COR-L47 (cell line): ENCODE results near the gene CNDP1.
"Not testable (repeated sequence)": the region's sequence is repeated elsewhere in the genome, so short reads cannot be mapped to it uniquely, and the experiment has no call there.

Experiments
- DNase-seq: peaks from one replicate; lab custom pipeline; 2025; lab: John Stamatoyannopoulos, UW

The CNDP1 gene

DNA sequence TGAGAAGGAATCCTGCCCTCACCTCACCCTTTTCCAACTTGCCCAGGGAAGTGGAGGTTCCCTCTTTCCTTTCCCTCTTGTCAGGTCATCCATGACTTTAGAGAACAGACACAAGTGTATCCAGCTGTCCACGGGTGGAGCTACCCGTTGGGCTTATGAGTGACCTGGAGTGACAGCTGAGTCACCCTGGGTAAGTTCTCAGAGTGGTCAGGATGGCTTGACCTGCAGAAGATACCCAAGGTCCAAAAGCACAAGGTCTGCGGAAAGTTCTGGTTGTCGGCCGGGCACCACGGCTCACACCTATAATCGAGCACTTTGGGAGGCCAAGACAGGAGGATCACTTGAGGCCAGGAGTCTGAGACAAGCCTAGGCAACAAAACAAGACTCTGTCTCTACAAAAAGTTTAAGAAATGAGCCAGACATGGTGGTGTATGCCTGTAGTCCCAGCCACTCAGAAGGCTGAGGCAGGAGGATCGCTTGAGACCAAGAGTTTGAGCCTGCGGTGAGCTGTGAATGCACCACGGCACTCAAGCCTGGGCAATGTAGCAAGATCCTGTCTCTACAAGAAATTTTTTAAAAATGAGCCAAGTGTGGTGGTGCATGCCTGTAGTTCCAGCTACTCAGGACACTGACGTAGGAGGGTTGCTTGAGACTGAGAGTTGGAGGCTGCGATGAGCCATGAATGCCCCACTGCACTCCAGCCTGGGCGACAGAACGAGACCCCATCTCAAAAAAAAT lies 14.0 kb upstream of the CNDP1 start:
- DNase-seq: no peak

DNA sequence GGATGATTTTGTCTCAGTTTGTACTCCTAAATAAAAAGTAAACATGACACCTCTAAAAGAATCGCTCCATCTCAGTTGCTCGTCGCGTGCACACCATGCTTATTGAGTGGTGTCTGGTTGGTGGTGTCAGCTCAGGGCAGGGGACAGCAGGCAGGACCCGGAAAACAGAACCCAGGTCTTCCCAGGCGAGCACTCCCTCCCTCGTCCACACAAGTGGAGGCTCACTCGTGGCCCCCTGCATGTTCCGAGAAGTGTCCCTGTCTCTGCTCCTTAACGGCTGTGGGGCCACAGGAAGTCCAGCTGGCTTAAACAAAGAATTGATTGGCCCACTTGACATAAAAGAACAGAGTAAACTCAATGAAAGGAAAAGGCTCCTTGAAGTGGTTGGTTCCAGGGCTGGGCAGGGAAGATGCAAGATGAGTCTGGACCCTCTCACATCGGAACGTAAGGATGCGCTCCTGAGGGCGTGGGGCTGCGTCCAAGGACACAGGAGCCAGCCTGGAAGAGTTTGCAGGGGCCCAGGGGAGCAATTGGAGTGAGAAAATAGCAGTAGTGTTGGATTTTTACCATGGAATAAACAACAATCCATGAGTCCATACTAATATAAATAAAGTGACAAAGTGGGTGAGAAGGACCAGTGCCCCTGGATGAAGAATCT lies 13.1 kb upstream of the CNDP1 start:
- DNase-seq: no peak

DNA sequence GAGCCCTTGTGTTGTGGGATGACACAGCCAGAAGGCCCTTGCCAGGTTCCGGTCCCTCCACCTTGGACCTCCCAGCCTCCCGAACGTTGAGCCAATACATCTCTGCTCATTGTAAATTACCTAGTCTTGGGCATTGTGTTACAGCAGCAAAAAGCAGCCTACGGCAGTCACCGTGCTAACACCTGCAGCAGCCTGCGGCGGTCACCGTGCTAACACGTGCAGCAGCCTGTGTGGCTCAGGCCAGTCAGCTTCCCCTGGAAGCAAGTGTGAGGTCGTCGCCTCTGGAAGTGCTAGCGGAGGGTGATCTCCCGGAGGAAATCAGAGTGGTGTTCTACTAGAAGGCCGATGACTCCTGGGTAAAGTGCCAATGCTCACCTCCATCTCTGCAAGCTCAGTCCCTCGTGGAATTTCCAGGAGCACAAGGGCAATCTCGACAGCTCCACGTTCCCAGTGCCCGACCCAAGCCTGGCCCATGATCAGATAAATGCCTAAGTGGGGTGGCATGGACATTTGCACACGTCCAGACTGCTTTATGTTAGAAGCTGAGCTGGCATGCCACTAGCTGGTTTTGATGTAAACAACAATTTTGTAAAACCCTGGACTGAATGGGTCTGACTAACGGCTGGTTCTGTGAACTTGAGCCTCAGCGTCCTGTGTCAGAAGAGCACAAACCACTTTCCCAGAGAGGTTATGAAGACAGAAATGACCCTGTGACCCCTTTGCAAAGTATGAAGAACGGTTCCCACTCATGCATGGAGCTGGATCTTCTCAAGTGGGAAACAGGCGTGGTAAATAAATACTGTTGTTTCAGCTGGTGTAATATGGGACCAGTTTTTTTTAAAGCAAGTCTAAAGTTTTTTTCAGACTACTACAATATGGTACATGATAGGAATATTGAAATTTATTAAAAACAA lies 11.4 kb upstream of the CNDP1 start:
- no peak for DNase-seq

GRCh38 chr18:74524097-74524496 lies 10.2 kb upstream of the CNDP1 start:
- peak; percentile 40 for DNase-seq

DNA sequence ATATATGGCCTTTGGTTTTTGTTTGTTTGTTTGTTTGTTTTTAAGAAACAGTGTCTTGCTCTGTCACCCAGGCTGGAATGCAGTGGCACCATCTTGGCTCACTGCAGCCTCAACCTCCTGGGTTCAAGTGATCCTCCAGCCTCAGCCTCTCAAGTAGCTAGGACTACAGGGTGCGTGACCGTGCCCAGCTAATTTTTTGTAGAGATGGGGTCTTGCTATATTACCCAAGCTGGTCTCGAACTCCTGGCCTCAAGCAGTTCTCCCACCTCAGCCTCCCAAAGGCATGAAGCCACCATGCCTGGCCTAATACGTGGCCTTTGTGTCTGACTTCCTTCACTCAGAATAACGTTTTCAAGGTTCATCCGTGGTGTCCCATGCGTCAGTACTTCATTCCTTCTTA lies 9.4 kb upstream of the CNDP1 start:
- DNase-seq: not testable (repeated sequence)

DNA sequence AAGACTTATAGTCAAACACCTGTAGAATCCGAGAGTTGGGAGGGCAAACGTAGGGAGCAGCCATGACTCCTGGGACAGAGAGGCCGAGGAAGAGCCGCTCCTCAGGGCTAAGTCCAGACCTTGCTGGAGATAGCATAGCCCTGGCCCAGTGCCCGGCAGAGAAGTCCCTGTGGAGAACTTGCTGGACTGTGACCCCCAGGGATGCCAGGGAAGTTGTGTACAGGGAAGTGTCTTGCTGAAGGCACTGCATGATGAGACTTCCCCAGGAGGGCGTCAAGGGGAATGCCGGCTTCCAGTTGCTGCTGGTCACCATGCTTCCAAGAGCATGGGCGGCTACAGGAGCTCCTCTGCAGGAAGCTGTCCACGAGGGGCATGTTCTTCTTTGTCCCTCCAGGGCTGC lies 8.6 kb upstream of the CNDP1 start:
- no peak for DNase-seq

- DNase-seq: no peak
Measured at GRCh38 chr18:74526488-74526887, 7.8 kb upstream of the CNDP1 start.

GRCh38 chr18:74528478-74528877 lies 5.8 kb upstream of the CNDP1 start:
- no peak for DNase-seq

GRCh38 chr18:74528913-74529312 lies 5.4 kb upstream of the CNDP1 start:
- DNase-seq: no peak

DNA sequence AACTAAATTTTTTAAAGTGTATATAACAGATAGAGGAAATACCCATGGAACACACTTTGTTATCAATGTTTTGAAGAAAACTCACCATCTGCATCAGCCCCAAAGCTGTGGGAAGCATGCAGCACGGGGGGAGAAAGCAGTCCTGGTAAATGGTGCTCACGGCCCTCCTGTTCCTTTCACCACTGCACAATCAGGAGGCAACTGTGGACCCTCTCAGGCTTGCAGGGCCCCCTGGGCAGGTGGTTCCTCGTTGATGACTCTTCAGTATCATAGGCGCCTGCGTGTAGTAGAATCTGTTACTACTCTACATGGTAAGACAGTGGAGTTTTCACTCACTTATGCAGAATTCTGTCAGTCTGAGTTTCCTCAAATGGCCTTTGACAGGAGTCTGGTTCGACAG lies 4.9 kb upstream of the CNDP1 start:
- no peak for DNase-seq

DNA sequence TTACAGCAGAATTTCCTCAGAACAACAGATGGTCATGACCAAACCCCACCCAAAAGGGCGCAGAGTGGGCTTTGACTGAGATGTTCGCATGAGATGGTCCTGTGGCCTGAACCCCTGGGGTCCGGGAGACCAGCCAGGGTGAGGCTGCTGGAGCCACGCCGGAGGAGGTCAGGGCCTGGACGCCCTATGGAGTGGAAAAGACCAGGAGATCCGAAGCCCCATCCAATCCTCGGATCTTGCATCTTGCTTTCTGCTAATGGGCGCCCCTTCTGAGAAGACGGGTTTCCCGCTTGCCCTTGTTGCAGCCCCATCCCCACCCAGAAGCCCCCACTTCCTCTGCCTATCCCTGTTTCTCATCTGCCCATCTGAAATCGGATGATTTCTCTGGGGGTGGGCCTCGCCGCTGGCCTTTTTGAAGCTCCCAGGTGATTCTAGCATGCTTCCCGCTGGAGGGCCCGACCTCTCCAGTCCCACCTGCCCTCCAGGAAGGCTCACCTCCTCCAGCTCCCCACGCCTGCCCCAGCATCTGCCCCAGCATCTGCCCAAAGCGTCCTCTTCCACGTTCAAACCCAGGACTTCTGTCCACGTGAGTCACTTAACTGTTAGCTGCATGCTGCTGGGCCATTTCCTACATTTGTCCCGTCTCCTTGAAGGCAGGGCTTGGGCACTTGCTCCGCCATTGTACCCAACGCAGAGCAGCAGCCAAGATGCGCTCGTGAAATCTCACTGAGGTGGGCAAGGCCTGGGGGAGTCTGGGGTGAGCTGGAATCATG lies 4.3 kb upstream of the CNDP1 start:
- DNase-seq: no peak

GRCh38 chr18:74530584-74530862 lies 3.8 kb upstream of the CNDP1 start:
- DNase-seq: no peak

- DNase-seq: no peak
Measured at GRCh38 chr18:74531043-74531442, 3.3 kb upstream of the CNDP1 start.

DNA sequence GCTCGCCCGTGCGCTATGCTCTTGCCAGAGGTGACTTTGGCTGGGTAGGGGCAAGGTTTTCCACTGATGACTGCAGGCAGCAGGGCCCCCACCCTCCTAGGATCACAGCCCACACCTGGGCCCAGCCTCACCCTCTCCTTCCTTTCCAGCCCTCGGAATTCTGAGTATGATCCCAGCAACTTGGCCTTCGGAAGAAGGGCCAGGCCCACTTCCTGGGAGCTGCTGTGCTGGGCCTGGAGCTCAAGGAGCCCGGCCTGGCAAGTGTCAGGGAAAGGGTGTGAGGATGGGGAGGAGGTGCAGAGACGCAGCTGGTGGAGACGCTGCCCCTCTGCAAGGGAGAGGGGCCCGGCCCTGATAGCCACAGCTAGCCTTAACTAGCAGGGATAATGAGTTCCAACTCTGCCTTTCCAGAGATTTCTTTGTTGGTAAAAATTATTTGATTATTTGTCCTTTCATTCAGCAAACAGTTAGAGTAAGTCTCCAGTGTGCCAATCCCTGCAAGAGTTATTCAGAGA lies 1.7 kb upstream of the CNDP1 start:
- no peak for DNase-seq

DNA sequence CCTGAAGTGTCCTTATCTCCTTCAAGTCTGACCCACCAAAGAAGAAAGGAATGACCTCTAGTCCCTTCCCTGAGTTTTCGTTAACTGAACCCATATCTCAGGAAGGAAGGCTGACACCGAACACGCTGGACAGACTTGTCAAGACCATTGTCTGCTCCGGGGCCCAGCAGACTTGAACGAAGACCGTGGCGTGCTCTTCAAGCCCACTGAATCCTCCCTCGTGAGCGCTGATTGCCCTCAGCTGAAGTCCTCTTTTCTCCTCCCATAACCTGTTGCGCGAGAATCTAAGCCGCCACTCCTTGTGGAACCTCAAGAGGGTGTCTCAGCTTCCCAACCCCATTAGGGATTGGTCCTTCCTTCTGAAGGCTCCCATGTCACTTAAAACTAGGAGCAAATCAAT lies 634 bp upstream of the CNDP1 start:
- no peak for DNase-seq

GRCh38 chr18:74534981-74535649 lies 815 bp downstream of the CNDP1 start:
- DNase-seq: no peak

DNA sequence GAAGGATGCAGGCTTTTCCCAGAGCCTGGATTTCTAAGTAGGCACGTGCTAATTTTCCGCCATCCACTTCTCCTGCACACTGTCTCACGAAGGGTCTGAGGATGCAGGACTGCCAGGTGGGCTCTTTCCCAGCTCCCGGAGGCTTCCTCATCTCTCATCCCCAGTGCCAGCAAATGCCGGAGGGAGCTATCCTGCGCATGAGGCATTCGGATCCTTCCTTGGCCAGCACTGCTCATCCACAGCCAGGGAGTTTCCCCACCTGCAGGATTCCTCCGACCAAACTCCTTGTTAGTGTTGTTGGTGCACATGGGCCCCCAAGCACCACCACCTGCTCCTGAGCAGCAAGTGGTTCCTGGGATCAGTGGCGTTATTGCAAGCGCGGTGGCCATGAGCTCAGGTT lies 5.0 kb downstream of the CNDP1 start:
- DNase-seq: no peak

GRCh38 chr18:74540652-74541421 lies 6.5 kb downstream of the CNDP1 start:
- DNase-seq: peak; percentile 17

DNA sequence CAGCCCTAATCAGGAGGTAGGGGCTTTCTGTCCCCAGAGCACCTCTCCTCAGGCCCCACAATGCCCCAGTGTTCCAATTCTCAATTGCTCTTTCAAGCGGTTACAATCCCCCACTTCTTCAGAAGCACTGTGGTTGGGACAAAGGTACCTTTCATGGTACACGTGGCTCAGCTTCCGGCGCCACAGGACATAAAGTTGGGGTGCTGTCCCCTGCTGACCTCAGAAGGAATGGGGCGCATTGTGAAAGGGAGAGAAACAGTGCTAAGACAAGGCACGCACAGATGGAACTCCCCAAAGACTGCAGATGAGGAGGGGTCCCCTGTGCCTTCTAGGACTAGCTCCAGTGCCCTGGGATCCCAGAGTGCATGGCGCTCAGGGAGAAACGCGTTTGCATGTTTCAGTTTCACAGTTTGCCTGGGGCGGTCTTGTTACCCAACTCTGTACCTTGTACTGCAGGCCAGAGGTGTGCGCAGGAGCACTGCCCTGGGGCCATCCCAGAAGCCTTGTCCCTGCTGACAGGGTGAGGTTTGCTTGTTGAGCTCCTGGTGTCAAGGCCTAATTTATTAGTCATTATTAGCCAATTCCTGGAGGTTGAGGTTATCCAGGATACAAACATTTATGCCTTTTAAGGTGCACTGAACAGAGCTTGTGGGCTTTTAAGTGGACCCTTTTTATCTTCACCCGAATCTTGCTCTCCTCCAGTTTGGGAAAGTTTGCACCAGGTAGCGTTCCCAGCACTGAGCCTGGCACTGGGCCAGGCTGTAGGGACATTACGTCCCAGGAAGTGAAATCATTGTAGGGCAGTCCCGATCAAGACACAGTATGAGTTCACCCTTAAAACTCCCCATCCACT lies 7.6 kb downstream of the CNDP1 start:
- DNase-seq: no peak

- DNase-seq: no peak
Measured at GRCh38 chr18:74544898-74545297, 10.6 kb downstream of the CNDP1 start.
